ENCODE data around the gene RPS16.
"Not testable (repeated sequence)": the region's sequence is repeated elsewhere in the genome, so short reads cannot be mapped to it uniquely, and the experiment has no call there.

Gene RPS16

DNA sequence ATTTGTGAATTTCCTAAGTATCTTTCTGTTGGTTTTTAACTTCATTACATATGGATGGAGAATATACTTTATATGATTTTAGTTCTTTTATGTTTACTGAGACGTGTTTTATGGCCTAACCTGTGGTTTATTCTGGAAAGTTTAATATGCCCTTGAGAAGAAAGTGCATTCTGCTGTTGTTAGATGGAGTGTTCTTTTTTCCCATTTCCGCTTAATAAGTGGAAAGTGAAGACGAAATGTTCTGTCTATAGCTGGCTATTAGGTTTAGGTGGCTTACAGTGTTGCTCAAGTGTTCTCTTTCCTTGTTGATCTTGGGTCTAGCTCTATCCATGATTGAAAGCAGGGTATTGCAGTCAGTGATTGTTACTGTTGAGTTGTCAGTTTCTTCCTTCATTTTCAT lies 27.7 kb upstream of the RPS16 start:
- H3K4me3 ChIP-seq (ENCODE audit: low read length) = no peak overlapping the region
- DNase-seq (ENCODE audit: low read depth, low spot score) = no peak

DNA sequence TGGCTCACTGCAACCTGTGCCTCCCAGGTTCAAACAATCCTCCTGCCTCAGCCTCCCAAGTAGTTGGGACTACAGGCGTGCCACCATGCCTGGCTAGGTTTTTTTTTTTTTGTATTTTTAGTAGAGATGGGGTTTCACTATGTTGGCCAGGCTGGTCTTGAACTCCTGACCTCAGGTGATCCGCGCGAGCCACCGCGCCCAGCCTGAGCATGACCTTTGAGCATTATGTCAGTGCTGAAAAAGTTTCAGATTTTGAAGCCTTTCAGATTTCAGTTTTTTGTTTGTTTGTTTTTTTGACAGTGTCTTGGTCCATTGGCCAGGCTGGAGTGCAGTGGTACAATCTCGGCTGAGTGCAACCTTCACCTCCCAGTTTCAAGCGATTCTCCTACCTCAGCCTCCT lies 15.5 kb upstream of the RPS16 start:
- not testable (repeated sequence) for DNase-seq (ENCODE audit: low read depth, low spot score); H3K4me3 ChIP-seq (ENCODE audit: low read length)

DNA sequence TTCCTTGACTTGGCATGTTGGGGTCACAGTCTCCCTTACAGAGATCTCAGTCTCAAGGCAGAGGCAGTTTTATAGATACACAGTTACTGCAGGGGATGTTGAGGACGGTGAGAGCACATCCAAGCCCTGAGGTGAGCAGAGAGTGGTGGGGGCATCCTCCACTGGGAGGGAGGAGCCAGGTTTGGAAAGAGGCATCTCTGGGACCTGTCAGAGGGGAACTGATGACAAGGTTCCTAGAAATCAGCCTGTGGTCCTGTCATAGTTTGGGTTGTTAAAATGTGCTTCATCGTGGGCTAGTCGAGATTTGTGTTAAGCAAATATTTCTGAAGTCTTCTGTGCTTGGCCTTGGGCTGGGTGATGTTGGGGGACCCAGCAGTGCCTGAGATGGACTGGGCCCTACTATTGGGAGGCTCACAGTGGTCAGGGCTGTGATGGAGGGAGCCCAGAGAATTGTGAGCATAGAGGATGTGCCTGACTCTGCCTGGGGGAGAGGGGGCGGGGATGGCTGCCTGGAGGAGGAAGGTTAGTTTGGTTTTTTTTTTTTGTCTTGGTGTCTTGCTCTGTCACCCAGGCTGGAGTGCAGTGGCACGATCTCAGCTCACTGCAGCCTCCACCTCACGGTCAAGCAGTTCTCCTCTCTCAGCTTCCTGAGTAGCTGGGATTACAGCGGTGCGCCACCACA lies 13.5 kb upstream of the RPS16 start:
- no peak overlapping the region for H3K4me3 ChIP-seq (ENCODE audit: low read length)

GRCh38 chr19:39448271-39448670 lies 12.5 kb upstream of the RPS16 start:
- H3K4me3 ChIP-seq (ENCODE audit: low read length) = no peak overlapping the region

More for the DNA sequence above, 13.5 kb upstream of the RPS16 start:
- DNase-seq (ENCODE audit: low read depth, low spot score) = no peak

GRCh38 chr19:39446365-39447084 lies 10.8 kb upstream of the RPS16 start:
- no peak for DNase-seq (ENCODE audit: low read depth, low spot score)
- H3K4me3 ChIP-seq (ENCODE audit: low read length) = peak overlapping the region; percentile 99

More at GRCh38 chr19:39448271-39448670, 12.5 kb upstream of the RPS16 start:
- no peak for DNase-seq (ENCODE audit: low read depth, low spot score)

GRCh38 chr19:39445196-39446111 lies 9.7 kb upstream of the RPS16 start, which contains the start of gene SUPT5H:
TSS of gene SUPT5H (plus strand) at chr19:39445582. CDS start at chr19:39445891, 309 bp downstream.
- peak; percentile 98 for DNase-seq (ENCODE audit: low read depth, low spot score)
- peak within 1 kb of the TSS; percentile 99 for H3K4me3 ChIP-seq (ENCODE audit: low read length)

GRCh38 chr19:39444598-39445195 lies 8.9 kb upstream of the RPS16 start:
- no peak for DNase-seq (ENCODE audit: low read depth, low spot score)
- H3K4me3 ChIP-seq (ENCODE audit: low read length) = peak overlapping the region; percentile 99

DNA sequence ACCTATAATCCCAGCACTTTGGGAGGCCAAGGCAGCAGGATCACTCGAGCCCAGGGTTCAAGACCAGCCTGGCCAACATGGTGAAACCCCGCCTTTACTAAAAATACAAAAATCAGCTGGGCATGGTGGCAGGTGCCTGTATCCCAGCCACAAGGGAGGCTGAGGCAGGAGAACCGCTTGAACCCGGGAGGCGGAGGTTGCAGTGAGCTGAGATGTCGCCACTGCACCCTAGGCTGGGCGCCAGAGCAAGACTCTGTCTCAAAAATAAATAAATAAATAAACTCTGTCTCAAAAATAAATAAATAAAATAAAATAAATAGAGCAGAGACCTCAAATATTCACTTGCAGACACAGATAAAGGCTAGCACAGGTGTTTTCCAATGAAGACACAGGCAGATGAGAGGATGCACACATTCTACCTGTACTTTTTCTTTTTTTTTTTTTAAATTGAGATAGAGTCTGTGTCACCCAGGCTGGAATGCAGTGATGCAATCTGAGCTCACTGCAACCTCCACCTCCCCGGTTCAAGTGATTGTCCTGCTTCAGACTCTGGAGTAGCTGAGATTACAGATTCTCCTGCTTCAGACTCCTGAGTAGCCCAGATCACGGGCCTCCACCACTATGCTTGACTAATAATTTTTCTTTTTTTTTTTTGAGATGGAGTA lies 2.7 kb upstream of the RPS16 start:
- no peak for DNase-seq (ENCODE audit: low read depth, low spot score)

DNA sequence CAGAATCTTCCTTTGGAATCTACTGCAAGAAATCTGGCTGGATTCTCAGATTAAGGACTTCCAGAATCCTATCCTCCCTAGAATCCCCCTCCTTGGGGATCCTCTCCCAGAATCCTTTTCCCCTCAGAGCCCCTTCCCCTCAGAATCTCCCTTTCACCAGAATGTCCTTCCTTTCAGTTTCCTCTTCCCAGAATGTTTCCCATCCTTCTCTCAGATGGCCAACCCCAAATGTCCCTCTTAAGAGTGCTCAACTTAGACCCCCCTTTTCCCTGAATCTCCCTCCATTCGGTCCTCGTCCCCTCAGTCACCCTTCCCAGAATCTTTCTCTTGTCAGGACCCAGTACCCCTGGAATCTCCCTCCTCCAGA lies 584 bp upstream of the RPS16 start:
- DNase-seq (ENCODE audit: low read depth, low spot score) = no peak
- H3K4me3 ChIP-seq (ENCODE audit: low read length) = peak overlapping the region; percentile 96

More for the DNA sequence above, 2.7 kb upstream of the RPS16 start:
- no peak overlapping the region for H3K4me3 ChIP-seq (ENCODE audit: low read length)

- peak overlapping the region; percentile 96 for H3K4me3 ChIP-seq (ENCODE audit: low read length)
- no peak for DNase-seq (ENCODE audit: low read depth, low spot score)
Observed at GRCh38 chr19:39434123-39435076, 1.3 kb downstream of the RPS16 start.

DNA sequence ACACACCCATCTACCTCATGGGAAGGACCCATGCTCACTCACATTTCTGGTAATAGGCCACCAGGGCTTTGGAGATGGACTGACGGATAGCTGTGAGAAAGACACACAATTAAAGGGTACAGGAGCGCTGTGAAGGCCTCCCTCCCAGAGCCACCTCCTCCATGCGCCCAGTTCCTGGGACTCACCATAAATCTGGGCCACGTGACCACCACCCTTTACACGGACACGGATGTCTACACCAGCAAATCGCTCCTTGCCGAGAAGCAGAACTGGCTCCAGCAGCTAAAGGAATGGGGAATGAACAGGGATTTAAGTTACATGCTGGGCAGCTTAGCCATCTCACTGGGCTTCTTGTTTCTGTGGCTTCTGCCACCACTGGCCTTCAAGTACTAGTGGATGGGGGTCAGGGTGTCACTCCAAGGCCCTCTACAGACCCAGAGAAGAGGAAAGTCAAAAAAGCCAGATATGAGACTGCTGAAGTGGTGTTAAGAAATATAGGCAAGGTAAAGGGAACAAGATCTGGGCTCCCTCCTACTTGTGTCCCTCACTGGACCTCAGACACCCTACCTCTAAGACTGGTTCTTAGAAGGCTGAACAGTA lies 2.2 kb downstream of the RPS16 start:
- no peak overlapping the region; the same call in 1 of the 2 replicates for H3K4me3 ChIP-seq (ENCODE audit: low read length)
- no peak for DNase-seq (ENCODE audit: low read depth, low spot score)

DNA sequence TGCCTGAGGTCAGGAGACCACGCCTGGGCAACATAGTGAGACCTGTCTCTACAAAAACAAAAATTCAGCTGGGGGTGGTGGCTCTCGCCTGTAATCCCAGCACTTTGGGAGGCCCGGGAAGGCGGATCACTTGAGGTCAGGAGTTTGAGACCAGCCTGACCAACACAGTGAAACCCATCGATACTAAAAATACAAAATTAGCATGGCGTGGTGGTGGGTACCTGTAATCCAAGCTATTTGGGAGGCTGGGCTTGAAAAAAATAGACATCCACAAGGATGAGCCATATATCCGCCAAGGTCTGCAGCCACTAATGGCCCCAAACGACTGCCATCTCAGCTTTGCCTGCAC lies 3.1 kb downstream of the RPS16 start:
- no peak for DNase-seq (ENCODE audit: low read depth, low spot score)
- no peak overlapping the region for H3K4me3 ChIP-seq (ENCODE audit: low read length)

DNA sequence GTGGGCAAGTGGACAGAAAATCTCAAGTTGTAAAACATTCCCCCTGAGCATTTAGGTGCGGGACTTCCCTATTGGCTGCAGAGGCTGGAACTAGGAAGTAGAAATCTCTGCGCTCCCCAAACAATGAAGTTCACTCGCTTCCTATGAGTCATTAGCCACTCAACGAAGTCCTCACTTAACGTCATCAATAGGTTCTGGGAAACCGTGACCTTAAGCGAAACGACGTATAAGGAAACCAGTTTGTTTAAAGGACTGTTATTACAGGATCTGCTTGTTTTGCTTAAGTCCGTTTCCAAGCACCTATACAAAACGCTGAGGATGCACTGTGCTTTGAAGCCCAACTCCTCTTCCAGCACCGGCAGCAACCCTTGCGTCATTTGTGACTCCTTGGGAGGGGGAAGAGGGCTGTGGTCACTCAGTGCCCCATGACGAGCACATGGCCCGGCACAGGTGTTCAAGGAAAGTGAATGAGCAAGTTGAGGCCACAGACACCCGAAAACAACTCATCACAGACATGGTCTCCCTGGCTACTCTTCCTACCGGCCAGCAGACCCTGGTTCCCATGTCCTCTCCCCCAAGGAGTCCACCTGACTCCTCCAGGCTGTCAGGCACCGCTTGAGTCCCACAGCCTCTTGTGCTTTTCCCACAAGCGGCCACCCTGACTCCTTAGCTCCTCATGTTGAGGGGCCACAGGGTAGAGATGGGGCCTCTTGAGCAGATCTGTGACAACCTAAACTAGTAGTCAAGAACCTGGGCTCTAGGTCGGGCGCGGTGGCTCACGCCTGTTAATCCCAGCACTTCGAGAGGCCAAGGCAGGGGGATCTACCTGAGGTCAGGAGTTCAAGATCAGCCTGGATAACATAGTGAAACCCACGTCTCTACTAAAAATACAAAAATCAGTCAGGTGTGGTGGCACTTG lies 4.8 kb downstream of the RPS16 start:
- H3K4me3 ChIP-seq (ENCODE audit: low read length) = no peak overlapping the region
- DNase-seq (ENCODE audit: low read depth, low spot score) = no peak

DNA sequence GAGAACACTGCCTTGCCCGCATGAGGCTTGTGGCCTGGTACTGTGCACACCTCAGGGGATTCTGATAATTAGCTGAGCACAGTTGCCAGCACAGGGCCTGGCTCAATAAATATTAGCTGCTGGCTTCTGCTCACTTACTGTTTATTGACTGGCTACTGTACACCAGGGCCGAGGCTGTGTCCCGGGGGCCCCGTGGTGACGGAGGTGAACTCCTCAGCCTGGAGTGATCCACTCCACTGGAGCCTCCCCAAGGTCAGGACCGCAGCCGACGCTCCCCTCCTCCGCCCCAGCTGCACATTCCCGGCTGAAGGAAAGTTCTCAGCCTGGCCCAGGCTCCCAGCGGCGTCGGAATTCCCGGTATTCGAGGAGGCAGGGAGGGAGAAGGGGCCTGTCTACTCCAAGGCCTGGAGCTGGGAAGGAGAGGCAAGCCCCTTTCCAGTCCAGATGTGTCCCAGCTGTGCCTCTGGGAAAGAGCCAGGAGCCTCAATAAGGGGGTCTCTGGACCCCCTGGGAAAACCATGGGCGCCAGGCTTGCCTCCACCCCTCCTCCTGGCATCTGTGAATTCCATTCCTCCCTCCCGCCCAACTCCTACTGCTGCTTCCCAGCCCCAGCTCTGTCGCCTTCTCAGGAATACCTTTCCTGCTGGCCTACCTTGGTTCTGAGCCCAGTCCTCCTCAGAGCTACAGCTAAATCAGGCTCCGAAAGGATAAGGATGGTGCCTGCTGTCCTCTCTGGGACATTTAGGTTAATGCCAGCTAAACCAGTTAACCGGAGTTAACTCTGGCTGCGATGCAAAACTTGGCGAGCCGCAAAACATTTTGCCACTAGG lies 7.3 kb downstream of the RPS16 start:
- no peak overlapping the region for H3K4me3 ChIP-seq (ENCODE audit: low read length)

DNA sequence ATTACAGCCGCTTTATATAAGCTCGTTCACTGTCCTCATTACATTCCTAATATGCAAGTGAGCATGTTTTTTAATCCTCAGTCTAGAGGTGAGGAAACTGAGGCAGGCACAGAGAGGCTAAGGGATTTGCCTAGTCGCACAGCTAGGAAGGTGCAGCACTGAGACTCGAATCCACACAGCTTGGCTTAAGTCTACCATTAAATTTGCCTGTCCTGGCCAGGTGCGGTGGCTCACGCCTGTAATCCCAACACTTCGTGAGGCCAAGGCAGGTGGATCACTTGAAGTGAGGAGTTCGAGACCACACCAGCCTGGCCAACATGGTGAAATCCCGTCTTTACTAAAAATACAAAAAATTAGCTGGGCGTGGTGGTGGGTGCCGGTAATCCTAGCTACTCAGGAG lies 8.0 kb downstream of the RPS16 start:
- no peak for DNase-seq (ENCODE audit: low read depth, low spot score)
- H3K4me3 ChIP-seq (ENCODE audit: low read length) = no peak overlapping the region

More for the DNA sequence above, 7.3 kb downstream of the RPS16 start:
- DNase-seq (ENCODE audit: low read depth, low spot score) = no peak

- H3K4me3 ChIP-seq (ENCODE audit: low read length) = no peak overlapping the region
- no peak for DNase-seq (ENCODE audit: low read depth, low spot score)
Observed at GRCh38 chr19:39426170-39426569, 9.6 kb downstream of the RPS16 start.
